ENCODE results near the gene PPIE.
"Not testable (repeated sequence)": the region's sequence is repeated elsewhere in the genome, so short reads cannot be mapped to it uniquely, and the experiment has no call there.

PPIE gene

GRCh38 chr1:39776886-39777285 is 38.2 kb downstream of the PPIE start:
- no peak for DNase-seq (ENCODE audit: extremely low read depth in 1 of 2, low read depth in 1 of 2)

GRCh38 chr1:39777306-39777705 is 38.6 kb downstream of the PPIE start:
- DNase-seq (ENCODE audit: extremely low read depth in 1 of 2, low read depth in 1 of 2), result no peak

GRCh38 chr1:39777896-39778295 is 39.2 kb downstream of the PPIE start:
- not testable (repeated sequence) for DNase-seq (ENCODE audit: extremely low read depth in 1 of 2, low read depth in 1 of 2)

- DNase-seq (ENCODE audit: extremely low read depth in 1 of 2, low read depth in 1 of 2), result not testable (repeated sequence)
Observed at GRCh38 chr1:39778463-39779099, 39.9 kb downstream of the PPIE start.

- DNase-seq (ENCODE audit: extremely low read depth in 1 of 2, low read depth in 1 of 2), result no peak
Observed at GRCh38 chr1:39779137-39779536, 40.5 kb downstream of the PPIE start.

GRCh38 chr1:39779821-39780220 is 41.1 kb downstream of the PPIE start:
- no peak for DNase-seq (ENCODE audit: extremely low read depth in 1 of 2, low read depth in 1 of 2)

- no peak for DNase-seq (ENCODE audit: extremely low read depth in 1 of 2, low read depth in 1 of 2)
Observed at GRCh38 chr1:39781349-39781715, 42.6 kb downstream of the PPIE start.

GRCh38 chr1:39782103-39782502 is 43.4 kb downstream of the PPIE start:
- no peak for DNase-seq (ENCODE audit: extremely low read depth in 1 of 2, low read depth in 1 of 2)

GRCh38 chr1:39782685-39783084 is 44.0 kb downstream of the PPIE start:
- not testable (repeated sequence) for DNase-seq (ENCODE audit: extremely low read depth in 1 of 2, low read depth in 1 of 2)

GRCh38 chr1:39786303-39787107 is 47.8 kb downstream of the PPIE start:
- DNase-seq (ENCODE audit: extremely low read depth in 1 of 2, low read depth in 1 of 2), result not testable (repeated sequence)

GRCh38 chr1:39787108-39787375 is 48.4 kb downstream of the PPIE start:
- DNase-seq (ENCODE audit: extremely low read depth in 1 of 2, low read depth in 1 of 2), result not testable (repeated sequence)

GRCh38 chr1:39787468-39787867 is 48.8 kb downstream of the PPIE start:
- DNase-seq (ENCODE audit: extremely low read depth in 1 of 2, low read depth in 1 of 2), result no peak

GRCh38 chr1:39787964-39788363 is 49.3 kb downstream of the PPIE start:
- not testable (repeated sequence) for DNase-seq (ENCODE audit: extremely low read depth in 1 of 2, low read depth in 1 of 2)

GRCh38 chr1:39788426-39788757 is 49.7 kb downstream of the PPIE start:
- no peak for DNase-seq (ENCODE audit: extremely low read depth in 1 of 2, low read depth in 1 of 2)

- DNase-seq (ENCODE audit: extremely low read depth in 1 of 2, low read depth in 1 of 2), result peak in 1 of 2 donors; percentile 24
Observed at GRCh38 chr1:39788758-39789570, 50.3 kb downstream of the PPIE start, which contains the start of gene BMP8B. TSS of gene BMP8B (minus strand) at chr1:39788865. CDS start at chr1:39788485, 380 bp downstream.

GRCh38 chr1:39789571-39790110 is 51.0 kb downstream of the PPIE start:
- DNase-seq (ENCODE audit: extremely low read depth in 1 of 2, low read depth in 1 of 2), result no peak

GRCh38 chr1:39791838-39792237 is 53.2 kb downstream of the PPIE start:
- no peak for DNase-seq (ENCODE audit: extremely low read depth in 1 of 2, low read depth in 1 of 2)

GRCh38 chr1:39795651-39796050 is 57.0 kb downstream of the PPIE start:
- no peak for DNase-seq (ENCODE audit: extremely low read depth in 1 of 2, low read depth in 1 of 2)

- peak; percentile 74 to 79 for DNase-seq (ENCODE audit: extremely low read depth in 1 of 2, low read depth in 1 of 2)
Observed at GRCh38 chr1:39798859-39799769, 60.4 kb downstream of the PPIE start.

GRCh38 chr1:39799770-39800470 is 61.2 kb downstream of the PPIE start:
- peak; percentile 24 to 51 for DNase-seq (ENCODE audit: extremely low read depth in 1 of 2, low read depth in 1 of 2)

All from activated CD8-positive, alpha-beta memory T cell treated with anti-CD3 and anti-CD28 coated beads for 1 hour (primary cell).